ENCODE results near the gene SLC9A2.

The SLC9A2 gene

GRCh38 chr2:102621630-102622029 is 2.3 kb downstream of the SLC9A2 start:
- Histone ChIP-seq H3K4me1 (ENCODE audit: control insufficient read depth, insufficient read depth, low read length) (peaks cover 8% of the 10 kb centered on the region), H3K36me3 (ENCODE audit: insufficient read depth, low read length) (no peaks in the 10 kb centered on the region), H3K4me3 (ENCODE audit: low read length) (no peak overlapping the region), H3K4me2 (ENCODE audit: low read length) (no peak overlapping the region), H3K9ac (ENCODE audit: low read depth, low read length) (no peak overlapping the region), H3K9me3 (replicated peaks; ENCODE audit: low read length) (no peaks in the 10 kb centered on the region), H3K27me3 (ENCODE audit: control insufficient read depth, insufficient read depth, low read length) (peaks cover 61% of the 10 kb centered on the region)

- peaks cover 53% of the 10 kb centered on the region for H3K27me3 ChIP-seq (ENCODE audit: control insufficient read depth, insufficient read depth, low read length)
- no peaks in the 10 kb centered on the region for H3K36me3 ChIP-seq (ENCODE audit: insufficient read depth, low read length)
- H3K9me3 ChIP-seq (replicated peaks; ENCODE audit: low read length), result no peaks in the 10 kb centered on the region
- H3K9ac ChIP-seq (ENCODE audit: low read depth, low read length), result no peak overlapping the region
- H3K4me1 ChIP-seq (ENCODE audit: control insufficient read depth, insufficient read depth, low read length), result peaks cover 8% of the 10 kb centered on the region
- H3K4me2 ChIP-seq (ENCODE audit: low read length), result no peak overlapping the region
- H3K4me3 ChIP-seq (ENCODE audit: low read length), result no peak overlapping the region
Observed at GRCh38 chr2:102622646-102623045, 3.3 kb downstream of the SLC9A2 start.

GRCh38 chr2:102630458-102630857 is 11.1 kb downstream of the SLC9A2 start:
- Histone ChIP-seq H3K4me3 (ENCODE audit: low read length) (no peak overlapping the region), H3K27me3 (ENCODE audit: control insufficient read depth, insufficient read depth, low read length) (peaks cover 9% of the 10 kb centered on the region), H3K4me1 (ENCODE audit: control insufficient read depth, insufficient read depth, low read length) (no peaks in the 10 kb centered on the region), H3K9ac (ENCODE audit: low read depth, low read length) (no peak overlapping the region), H3K4me2 (ENCODE audit: low read length) (no peak overlapping the region), H3K9me3 (replicated peaks; ENCODE audit: low read length) (no peaks in the 10 kb centered on the region), H3K36me3 (ENCODE audit: insufficient read depth, low read length) (no peaks in the 10 kb centered on the region)

- H3K36me3 ChIP-seq (ENCODE audit: insufficient read depth, low read length), result no peaks in the 10 kb centered on the region
- no peak overlapping the region for H3K9ac ChIP-seq (ENCODE audit: low read depth, low read length)
- H3K4me2 ChIP-seq (ENCODE audit: low read length), result no peak overlapping the region
- H3K27me3 ChIP-seq (ENCODE audit: control insufficient read depth, insufficient read depth, low read length), result peaks cover 12% of the 10 kb centered on the region
- no peak overlapping the region for H3K4me3 ChIP-seq (ENCODE audit: low read length)
- H3K4me1 ChIP-seq (ENCODE audit: control insufficient read depth, insufficient read depth, low read length), result no peaks in the 10 kb centered on the region
- H3K9me3 ChIP-seq (replicated peaks; ENCODE audit: low read length), result no peaks in the 10 kb centered on the region
Observed at GRCh38 chr2:102632380-102633175, 13.2 kb downstream of the SLC9A2 start.

GRCh38 chr2:102634831-102635241 is 15.5 kb downstream of the SLC9A2 start:
- H3K9ac ChIP-seq (ENCODE audit: low read depth, low read length), result no peak overlapping the region
- H3K36me3 ChIP-seq (ENCODE audit: insufficient read depth, low read length), result no peaks in the 10 kb centered on the region
- no peaks in the 10 kb centered on the region for H3K9me3 ChIP-seq (replicated peaks; ENCODE audit: low read length)
- H3K4me1 ChIP-seq (ENCODE audit: control insufficient read depth, insufficient read depth, low read length), result no peaks in the 10 kb centered on the region
- no peak overlapping the region for H3K4me2 ChIP-seq (ENCODE audit: low read length)
- peaks cover 23% of the 10 kb centered on the region for H3K27me3 ChIP-seq (ENCODE audit: control insufficient read depth, insufficient read depth, low read length)
- no peak overlapping the region for H3K4me3 ChIP-seq (ENCODE audit: low read length)

GRCh38 chr2:102635317-102635716 is 16.0 kb downstream of the SLC9A2 start:
- H3K36me3 ChIP-seq (ENCODE audit: insufficient read depth, low read length), result no peaks in the 10 kb centered on the region
- no peak overlapping the region for H3K4me2 ChIP-seq (ENCODE audit: low read length)
- H3K4me3 ChIP-seq (ENCODE audit: low read length), result no peak overlapping the region
- no peaks in the 10 kb centered on the region for H3K9me3 ChIP-seq (replicated peaks; ENCODE audit: low read length)
- H3K27me3 ChIP-seq (ENCODE audit: control insufficient read depth, insufficient read depth, low read length), result peaks cover 28% of the 10 kb centered on the region
- H3K9ac ChIP-seq (ENCODE audit: low read depth, low read length), result no peak overlapping the region
- no peaks in the 10 kb centered on the region for H3K4me1 ChIP-seq (ENCODE audit: control insufficient read depth, insufficient read depth, low read length)

GRCh38 chr2:102636283-102636907 is 17.0 kb downstream of the SLC9A2 start:
- peaks cover 32% of the 10 kb centered on the region for H3K27me3 ChIP-seq (ENCODE audit: control insufficient read depth, insufficient read depth, low read length)
- H3K36me3 ChIP-seq (ENCODE audit: insufficient read depth, low read length), result no peaks in the 10 kb centered on the region
- H3K4me3 ChIP-seq (ENCODE audit: low read length), result no peak overlapping the region
- H3K9me3 ChIP-seq (replicated peaks; ENCODE audit: low read length), result no peaks in the 10 kb centered on the region
- no peak overlapping the region for H3K9ac ChIP-seq (ENCODE audit: low read depth, low read length)
- H3K4me2 ChIP-seq (ENCODE audit: low read length), result no peak overlapping the region
- H3K4me1 ChIP-seq (ENCODE audit: control insufficient read depth, insufficient read depth, low read length), result no peaks in the 10 kb centered on the region

GRCh38 chr2:102637358-102637757 is 18.0 kb downstream of the SLC9A2 start:
- Histone ChIP-seq H3K27me3 (ENCODE audit: control insufficient read depth, insufficient read depth, low read length) (peaks cover 32% of the 10 kb centered on the region), H3K36me3 (ENCODE audit: insufficient read depth, low read length) (no peaks in the 10 kb centered on the region), H3K4me2 (ENCODE audit: low read length) (no peak overlapping the region), H3K9ac (ENCODE audit: low read depth, low read length) (no peak overlapping the region), H3K4me1 (ENCODE audit: control insufficient read depth, insufficient read depth, low read length) (no peaks in the 10 kb centered on the region), H3K9me3 (replicated peaks; ENCODE audit: low read length) (no peaks in the 10 kb centered on the region), H3K4me3 (ENCODE audit: low read length) (no peak overlapping the region)

GRCh38 chr2:102639429-102639828 is 20.1 kb downstream of the SLC9A2 start:
- no peak overlapping the region for H3K4me2 ChIP-seq (ENCODE audit: low read length)
- H3K9me3 ChIP-seq (replicated peaks; ENCODE audit: low read length), result no peaks in the 10 kb centered on the region
- H3K36me3 ChIP-seq (ENCODE audit: insufficient read depth, low read length), result no peaks in the 10 kb centered on the region
- no peaks in the 10 kb centered on the region for H3K4me1 ChIP-seq (ENCODE audit: control insufficient read depth, insufficient read depth, low read length)
- no peak overlapping the region for H3K9ac ChIP-seq (ENCODE audit: low read depth, low read length)
- peaks cover 30% of the 10 kb centered on the region for H3K27me3 ChIP-seq (ENCODE audit: control insufficient read depth, insufficient read depth, low read length)
- no peak overlapping the region for H3K4me3 ChIP-seq (ENCODE audit: low read length)

- Histone ChIP-seq H3K36me3 (ENCODE audit: insufficient read depth, low read length) (no peaks in the 10 kb centered on the region), H3K27me3 (ENCODE audit: control insufficient read depth, insufficient read depth, low read length) (peaks cover 10% of the 10 kb centered on the region), H3K9ac (ENCODE audit: low read depth, low read length) (no peak overlapping the region), H3K4me3 (ENCODE audit: low read length) (no peak overlapping the region), H3K4me2 (ENCODE audit: low read length) (no peak overlapping the region), H3K9me3 (replicated peaks; ENCODE audit: low read length) (no peaks in the 10 kb centered on the region), H3K4me1 (ENCODE audit: control insufficient read depth, insufficient read depth, low read length) (no peaks in the 10 kb centered on the region)
Observed at GRCh38 chr2:102652126-102652525, 32.8 kb downstream of the SLC9A2 start.

- Histone ChIP-seq H3K4me1 (ENCODE audit: control insufficient read depth, insufficient read depth, low read length) (no peaks in the 10 kb centered on the region), H3K4me2 (ENCODE audit: low read length) (no peak overlapping the region), H3K9me3 (replicated peaks; ENCODE audit: low read length) (no peaks in the 10 kb centered on the region), H3K27me3 (ENCODE audit: control insufficient read depth, insufficient read depth, low read length) (peaks cover 21% of the 10 kb centered on the region), H3K4me3 (ENCODE audit: low read length) (no peak overlapping the region), H3K9ac (ENCODE audit: low read depth, low read length) (no peak overlapping the region), H3K36me3 (ENCODE audit: insufficient read depth, low read length) (no peaks in the 10 kb centered on the region)
Observed at GRCh38 chr2:102657770-102658169, 38.4 kb downstream of the SLC9A2 start.

- no peak overlapping the region for H3K4me2 ChIP-seq (ENCODE audit: low read length)
- H3K4me3 ChIP-seq (ENCODE audit: low read length), result no peak overlapping the region
- peaks cover 19% of the 10 kb centered on the region for H3K27me3 ChIP-seq (ENCODE audit: control insufficient read depth, insufficient read depth, low read length)
- H3K36me3 ChIP-seq (ENCODE audit: insufficient read depth, low read length), result no peaks in the 10 kb centered on the region
- H3K9me3 ChIP-seq (replicated peaks; ENCODE audit: low read length), result no peaks in the 10 kb centered on the region
- no peaks in the 10 kb centered on the region for H3K4me1 ChIP-seq (ENCODE audit: control insufficient read depth, insufficient read depth, low read length)
- H3K9ac ChIP-seq (ENCODE audit: low read depth, low read length), result no peak overlapping the region
Observed at GRCh38 chr2:102660070-102660469, 40.7 kb downstream of the SLC9A2 start.

Measured in skeletal muscle satellite cell (primary cell).